ENCODE measurements around the gene EPN1.

- TF ChIP-seq, protein P1, sequence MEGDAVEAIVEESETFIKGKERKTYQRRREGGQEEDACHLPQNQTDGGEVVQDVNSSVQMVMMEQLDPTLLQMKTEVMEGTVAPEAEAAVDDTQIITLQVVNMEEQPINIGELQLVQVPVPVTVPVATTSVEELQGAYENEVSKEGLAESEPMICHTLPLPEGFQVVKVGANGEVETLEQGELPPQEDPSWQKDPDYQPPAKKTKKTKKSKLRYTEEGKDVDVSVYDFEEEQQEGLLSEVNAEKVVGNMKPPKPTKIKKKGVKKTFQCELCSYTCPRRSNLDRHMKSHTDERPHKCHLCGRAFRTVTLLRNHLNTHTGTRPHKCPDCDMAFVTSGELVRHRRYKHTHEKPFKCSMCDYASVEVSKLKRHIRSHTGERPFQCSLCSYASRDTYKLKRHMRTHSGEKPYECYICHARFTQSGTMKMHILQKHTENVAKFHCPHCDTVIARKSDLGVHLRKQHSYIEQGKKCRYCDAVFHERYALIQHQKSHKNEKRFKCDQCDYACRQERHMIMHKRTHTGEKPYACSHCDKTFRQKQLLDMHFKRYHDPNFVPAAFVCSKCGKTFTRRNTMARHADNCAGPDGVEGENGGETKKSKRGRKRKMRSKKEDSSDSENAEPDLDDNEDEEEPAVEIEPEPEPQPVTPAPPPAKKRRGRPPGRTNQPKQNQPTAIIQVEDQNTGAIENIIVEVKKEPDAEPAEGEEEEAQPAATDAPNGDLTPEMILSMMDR (conservative IDR thresholded peaks at IDR 0.05 in 1 of 2, IDR thresholded peaks at IDR 0.05 in 1 of 2; ENCODE audit: low read depth in 1 of 2, low read length in 2 of 2) = no peak
- TF ChIP-seq EZH2 (IDR thresholded peaks at IDR 0.05; ENCODE audit: low read length, missing control alignments) = no peak
These were observed 8.0 kb upstream of the EPN1 start for GRCh38 chr19:55667006-55667381.

All from fibroblast of lung (primary cell).